DMS 273 treated with DMSO at 0.1 percent for 48 hours (cell line): Measurements from ENCODE around the gene PCNX1.
A peak's percentile ranks its signal among the peaks of the same experiment; 100 is the strongest.
"Not testable (repeated sequence)": the region's sequence is repeated elsewhere in the genome, so short reads cannot be mapped to it uniquely, and the experiment has no call there.

Experiments
- DNase-seq: peaks from one replicate; lab custom pipeline; 2025; lab: John Stamatoyannopoulos, UW

PCNX1 gene

DNA sequence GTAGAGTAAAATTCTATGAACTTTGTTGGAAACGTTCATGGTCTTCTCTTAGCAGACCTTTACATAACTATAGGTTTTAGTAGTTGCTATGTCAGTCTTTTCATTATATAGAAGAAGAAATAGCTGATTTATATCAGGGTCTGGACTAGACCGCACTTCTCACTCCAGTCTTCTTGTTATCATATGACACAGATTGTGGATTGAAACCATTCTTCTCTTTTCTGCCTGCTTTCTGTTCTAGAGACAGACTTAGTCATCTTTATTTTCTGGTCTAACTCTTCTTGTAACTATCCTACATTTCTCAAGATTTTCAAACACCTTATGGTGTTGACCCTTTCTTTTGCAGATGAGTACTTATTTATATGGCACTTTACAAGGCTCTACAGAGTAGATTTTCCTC is 55.7 kb downstream of the PCNX1 start:
- no peak for DNase-seq

DNA sequence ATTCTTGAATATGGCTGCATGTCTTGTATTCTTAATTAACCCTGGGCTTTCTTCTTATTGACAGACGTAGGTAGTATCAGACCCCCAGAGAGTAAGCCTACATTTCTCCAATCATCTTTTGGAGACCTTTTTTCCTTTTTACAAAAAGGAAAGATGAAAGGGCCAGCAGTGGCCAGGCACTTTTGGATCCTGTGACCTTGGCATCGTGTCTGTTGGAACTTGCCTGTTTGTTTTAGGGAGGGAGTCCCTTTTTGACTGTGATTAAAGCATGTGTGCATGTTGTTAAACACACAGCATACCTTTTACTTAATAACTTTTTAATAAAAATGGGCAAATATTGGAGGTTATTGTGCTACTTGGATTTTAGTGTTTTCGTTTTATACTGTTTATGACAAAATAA is 57.2 kb downstream of the PCNX1 start:
- no peak for DNase-seq

DNA sequence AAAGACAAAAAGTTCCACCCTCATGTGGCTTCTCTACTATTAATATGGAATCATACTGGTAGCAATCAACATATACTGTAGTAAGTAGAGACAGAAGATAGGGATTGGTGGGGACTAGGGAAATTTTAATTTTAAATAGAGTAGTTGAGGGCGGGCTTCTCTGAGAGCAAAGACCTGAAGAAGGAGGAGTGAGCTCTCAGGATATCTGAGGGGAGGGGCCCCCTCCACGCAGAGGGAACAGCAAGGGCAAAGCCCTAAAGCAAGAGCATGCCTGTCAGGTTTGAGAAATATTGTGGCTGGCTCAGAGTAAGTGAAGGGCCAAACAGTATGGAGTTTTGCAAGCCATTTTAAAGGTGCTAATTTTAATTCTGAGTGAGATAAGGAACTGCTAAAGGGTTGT is 64.3 kb downstream of the PCNX1 start:
- no peak for DNase-seq

DNA sequence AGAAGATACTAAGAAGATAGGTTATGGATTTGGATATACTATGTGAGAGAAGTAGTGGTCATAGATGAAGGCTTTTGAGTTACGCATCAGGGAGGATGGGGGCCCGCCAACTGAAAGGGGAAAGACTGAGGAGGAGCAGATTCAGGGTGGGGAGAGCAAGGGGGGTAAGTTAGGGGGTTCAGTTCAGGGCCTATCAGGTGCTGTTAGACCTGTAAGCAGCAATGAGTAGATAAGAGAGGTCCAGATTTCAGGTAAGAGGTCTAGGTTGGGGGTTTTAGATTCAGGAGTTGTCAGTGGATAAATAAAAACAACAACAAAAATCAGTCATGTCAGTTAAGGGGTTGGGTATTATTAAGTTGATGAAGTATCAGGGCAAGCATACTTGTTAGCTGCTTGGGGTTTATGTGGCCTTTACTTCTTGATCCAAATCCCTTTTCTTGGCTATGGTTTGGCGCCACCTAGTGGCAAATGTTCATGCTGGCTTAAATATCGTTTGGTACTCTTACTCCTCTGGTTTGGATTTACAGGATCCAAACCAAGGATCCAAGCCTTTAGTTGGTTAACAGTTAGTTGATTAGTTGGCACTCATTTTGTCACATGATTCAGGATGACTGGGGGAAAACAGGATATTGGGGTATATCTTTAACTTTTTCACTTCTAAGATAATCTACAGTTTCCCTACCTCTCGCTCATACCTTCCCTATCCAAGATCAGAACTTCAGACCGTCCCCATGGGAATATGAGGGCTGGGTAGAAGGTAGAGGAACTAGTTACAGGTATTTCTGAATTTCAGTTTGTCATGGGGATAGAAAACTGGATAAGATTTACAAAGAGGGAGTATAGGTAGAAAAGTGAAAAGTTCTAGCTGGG is 65.1 kb downstream of the PCNX1 start:
- DNase-seq = peak; percentile 41

DNA sequence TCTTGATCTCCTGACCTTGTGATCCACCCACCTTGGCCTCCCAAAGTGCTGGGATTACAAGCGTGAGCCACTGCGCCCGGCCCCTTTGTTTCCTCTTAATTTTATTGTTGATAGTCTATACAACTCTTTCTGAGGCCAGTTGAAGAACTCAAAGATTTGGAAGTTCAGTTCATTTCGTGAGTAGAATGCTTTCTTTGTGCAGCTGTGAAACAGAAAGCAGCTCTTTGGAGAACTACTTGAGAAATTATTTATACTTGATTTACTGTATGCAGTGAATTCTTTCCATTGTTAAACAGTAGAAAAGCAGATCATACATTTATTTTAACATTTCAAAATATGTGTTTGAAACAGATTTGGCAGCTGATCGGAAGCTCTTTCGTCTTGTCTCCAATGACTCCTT is 69.3 kb downstream of the PCNX1 start:
- DNase-seq = no peak

DNA sequence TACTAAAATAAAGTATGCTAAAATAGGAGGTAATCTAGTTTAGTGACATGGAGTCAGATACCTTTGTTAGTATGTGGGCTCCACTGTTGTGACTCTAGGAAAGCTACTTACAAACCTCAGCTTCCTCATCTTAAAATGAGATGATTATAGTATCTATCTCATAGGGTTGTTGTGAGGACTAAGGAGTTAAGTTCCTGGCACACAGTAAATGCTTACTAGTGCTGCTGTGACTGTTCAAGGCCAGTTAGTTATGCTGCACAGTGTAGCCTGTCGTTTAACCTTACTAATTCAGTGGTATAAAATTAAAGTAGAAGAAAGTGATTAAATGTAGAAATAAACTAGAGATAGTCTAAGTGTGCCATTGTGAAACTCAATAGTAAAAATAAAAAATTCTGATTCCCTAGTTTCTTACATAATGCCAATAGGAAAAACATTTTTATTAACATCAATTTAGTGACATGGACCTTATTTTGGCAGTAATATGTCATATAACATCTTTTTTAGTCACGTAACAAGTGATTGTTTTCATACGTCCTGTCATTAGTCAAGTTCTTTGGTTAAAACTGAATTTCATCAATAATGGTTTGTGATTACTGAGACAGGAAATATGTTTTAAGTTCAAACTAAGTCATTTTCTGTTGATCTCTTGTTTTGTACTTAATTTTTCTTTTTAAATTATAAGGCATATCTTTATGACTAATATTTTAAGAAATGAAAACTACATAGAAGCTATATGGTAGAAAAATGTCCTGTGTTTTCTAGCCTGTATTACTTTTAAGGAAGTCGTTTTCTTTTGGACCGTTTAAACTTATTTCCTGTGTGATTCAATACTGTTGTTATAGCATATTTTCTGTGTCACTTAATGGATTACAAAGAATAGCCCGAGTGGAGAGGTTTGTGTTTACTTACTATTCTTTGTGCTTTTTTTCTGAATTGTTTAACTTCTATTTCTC is 74.0 kb downstream of the PCNX1 start:
- DNase-seq = no peak

DNA sequence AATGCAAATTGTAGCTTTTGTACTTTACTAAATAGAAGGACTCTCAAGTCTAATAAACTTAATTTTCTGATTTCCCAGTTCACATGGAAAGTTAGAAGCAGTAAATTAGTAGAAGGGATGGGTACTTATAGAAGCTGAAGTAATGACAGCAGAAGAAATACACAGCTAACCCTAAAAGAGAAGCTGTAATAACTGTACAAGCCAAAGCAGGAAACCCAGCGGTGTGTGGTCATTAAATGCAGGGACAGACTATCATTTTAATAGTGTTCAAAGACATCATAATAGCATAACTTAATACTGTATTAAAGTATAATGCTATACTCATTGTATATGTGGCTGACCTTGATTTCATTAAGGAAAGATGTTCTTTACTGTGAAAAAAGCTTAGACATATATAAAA is 74.9 kb downstream of the PCNX1 start:
- DNase-seq = no peak

DNA sequence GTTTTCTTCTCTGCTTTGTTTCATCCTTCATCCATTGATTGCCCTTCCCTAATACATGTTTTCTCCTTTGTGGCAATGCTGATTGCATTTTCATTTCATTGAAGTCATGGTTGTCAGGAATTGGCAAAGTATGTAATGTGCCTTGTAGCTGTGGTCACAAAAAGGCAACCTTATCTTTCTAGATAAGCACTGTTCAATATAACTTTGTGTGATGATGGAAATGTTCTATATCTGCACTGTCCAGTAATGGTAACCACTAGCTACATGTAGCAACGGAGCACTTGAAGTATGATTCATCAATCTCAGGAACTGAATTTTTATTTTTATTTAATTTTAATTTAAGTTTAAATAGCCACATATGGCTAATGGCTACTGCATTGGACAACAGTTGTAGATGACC is 79.8 kb downstream of the PCNX1 start:
- no peak for DNase-seq

DNA sequence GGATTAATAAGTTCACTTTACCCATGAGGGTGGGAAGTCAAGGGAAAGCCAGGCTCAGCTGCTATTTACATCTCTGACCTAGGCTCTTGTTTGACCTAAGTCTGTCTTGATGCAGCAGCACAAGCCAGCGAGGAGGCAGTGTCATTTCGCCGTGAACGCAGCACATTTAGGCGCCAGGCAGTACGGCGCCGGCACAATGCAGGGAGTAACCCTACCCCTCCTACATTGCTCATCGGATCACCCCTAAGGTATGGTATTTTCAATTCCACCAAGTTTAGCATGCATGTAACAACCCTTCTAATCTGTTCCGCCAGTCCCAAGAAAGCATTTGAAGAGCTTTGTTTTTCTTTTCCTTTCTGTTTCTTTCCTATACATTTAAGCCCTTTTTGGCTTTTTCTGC is 81.2 kb downstream of the PCNX1 start:
- no peak for DNase-seq

DNA sequence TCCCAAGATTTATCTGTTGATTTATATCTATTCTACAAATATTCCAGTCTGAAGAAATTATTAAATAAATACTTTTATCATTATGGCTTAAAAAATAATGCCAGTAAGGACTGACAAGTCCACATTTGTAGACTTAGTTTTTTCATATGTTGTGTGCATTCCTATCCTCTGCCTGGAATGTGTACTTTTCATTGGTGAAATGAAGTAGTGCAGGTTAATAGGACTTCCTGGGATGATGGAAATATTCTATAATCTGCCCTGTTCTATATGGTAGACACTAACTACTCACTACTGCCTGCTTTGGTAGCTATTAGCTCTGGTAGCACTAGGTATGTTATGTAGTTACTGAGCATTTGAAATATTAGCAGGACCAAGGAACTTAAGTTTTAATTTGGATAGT is 86.7 kb downstream of the PCNX1 start:
- DNase-seq = no peak

DNA sequence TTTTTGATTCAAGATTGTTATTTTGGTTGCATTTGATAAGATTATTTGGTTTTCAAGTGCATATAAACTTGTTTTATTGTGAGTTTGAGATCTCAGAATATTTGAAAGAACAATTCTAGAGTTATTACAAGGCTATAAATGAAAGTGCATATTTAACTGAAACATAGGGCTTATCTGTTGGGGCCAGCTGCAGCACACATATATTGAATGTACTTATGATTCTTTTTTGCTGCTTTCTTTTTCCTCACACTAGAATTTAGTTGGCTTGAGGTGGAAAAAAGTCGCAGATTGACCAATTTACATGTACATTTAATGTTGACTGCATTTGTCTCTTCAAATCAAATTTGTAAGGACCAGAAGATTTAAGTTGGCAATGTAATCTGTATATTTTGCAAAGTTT is 88.0 kb downstream of the PCNX1 start:
- no peak for DNase-seq

DNA sequence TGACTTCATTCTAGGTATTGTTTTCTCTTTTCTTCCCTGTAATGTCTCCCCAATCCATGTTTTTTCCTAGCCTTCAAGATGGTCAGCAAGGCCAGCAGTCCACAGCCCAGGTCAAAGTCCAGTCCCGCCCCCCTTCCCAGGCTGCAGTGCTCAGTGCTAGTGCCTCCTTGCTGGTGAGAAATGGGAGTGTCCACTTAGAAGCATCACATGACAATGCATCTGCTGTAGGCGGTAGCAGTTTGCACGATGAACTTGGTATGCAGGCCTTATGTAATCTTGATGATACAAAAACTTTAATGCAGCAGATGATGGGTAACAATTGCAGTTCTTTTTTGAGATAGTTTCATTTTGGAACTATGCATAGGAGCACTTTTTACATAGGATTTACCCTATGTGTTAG is 88.4 kb downstream of the PCNX1 start:
- no peak for DNase-seq

DNA sequence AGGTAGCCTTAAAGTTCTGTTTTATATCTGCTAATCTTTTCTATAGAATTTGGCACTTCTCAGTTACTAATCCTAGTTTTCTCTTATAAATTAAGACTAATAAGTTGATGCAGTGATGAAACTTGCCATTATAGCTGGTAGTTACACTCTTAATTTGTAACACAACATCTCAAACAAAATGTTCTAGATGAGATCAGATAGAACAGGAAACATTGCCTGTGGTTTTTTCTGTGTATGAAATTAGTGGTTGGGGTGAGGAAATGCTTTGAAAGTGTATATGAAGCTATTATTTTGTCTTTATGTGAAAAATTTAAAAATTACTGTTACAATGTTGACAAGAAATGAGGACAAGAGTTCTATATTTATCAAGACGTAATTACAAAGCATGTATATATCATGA is 91.9 kb downstream of the PCNX1 start:
- no peak for DNase-seq

DNA sequence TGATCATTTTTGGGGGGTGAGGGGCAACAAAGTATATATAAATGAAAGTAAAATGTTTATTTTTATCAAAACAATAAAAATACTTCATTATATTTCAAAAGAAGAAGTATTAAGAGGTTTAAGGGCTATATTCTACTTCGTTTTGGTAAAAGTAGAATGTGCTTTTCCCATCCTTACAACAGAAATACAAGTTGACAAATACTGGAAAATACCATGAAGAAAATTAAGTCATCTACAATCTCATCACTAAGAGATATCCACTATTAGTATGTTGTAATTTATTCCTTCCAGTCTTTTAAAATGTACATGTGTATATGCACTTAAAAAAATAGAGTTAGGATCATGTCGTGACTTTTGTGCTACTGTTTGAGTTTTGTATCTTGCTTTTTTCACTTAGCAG is 92.8 kb downstream of the PCNX1 start:
- DNase-seq = no peak

DNA sequence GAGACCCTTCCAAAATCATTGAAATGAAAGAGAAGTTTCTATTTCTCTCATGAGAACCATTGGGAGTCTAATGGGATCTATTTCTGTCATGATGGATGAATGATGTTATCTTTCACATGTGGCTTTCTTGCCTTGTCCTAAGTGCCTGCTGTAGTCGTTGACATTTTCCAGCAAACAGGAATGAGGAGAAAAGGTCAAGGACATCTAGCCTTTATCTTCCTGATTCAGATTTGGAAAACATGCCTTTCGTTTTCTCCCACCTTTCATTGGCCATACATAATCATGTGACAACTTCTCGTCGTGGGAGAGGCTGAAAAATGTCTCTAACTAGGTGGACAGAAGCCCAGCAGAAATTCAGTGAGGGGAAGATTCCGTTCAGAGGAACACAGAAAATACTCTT is 94.5 kb downstream of the PCNX1 start:
- DNase-seq = no peak

DNA sequence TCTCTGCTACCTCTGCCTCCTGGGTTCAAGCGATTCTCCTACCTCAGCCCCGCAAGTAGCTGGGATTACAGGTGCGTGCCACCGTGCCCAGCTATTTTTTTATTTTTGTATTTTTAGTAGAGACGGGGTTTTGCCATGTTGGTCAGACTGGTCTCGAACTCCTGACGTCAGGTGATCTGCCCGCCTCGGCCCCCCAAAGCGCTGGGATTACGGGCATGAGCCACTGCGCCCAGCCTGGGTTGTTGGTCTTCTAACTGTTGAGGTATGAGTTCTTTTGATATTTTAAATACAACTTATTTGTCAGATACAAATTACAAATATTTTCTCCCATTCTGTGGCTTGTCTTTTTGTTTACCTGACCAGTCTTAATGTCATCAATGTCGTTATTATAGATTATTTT is 95.9 kb downstream of the PCNX1 start:
- DNase-seq = no peak

DNA sequence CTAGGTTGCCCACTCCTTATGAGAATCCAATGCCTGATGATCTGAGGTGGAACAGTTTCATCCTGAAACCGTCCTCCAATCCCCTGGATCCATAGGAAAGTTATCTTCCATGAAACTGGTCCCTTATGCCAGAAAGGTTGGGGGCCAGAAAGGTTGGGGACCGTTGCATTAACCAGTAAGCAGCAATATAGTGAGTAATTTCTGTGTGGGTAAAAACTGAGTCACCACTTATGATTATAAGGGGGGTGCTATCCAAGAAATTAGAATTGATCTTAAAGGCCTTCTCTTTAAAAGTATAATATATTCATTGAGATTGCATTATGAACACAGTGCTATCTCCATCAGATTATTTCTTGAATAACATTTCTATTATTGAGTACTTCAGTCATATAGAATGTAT is 97.2 kb downstream of the PCNX1 start:
- DNase-seq = no peak

DNA sequence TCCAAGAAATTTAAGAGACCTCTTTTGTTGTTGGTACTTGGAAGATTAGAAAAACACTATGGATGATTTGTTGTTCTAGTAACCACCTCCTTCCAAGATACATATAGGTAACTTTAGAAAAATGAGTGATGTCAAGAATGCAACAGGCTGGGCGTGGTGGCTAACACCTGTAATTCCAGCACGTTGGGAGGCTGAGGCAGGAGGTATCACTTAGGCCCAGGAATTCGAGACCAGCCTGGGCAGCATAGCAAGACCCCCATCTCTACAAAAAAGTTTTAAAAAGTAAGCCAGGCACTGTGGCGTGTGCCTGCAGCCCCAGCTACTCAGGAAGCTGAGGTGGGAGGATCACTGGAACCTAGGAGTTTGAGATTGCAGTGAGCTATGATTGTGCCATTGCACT is 97.8 kb downstream of the PCNX1 start:
- DNase-seq = no peak

DNA sequence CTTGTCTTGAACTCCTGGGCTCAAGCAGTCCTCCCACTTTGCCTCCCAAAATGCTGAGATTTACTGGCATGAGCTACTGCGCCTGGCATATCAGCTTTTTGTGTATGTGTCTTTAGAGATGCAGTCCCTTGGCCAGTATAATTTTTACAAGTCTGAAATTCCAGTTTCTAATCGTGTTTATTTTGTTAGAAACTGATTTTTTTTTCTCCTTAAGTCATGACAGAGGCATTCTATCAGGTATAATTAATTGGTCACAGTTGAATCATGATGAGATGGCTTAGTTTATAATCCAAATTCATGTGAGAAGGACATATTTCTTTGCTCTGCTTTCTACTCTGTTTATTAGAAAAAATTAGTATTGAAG is 98.9 kb downstream of the PCNX1 start:
- DNase-seq = no peak

DNA sequence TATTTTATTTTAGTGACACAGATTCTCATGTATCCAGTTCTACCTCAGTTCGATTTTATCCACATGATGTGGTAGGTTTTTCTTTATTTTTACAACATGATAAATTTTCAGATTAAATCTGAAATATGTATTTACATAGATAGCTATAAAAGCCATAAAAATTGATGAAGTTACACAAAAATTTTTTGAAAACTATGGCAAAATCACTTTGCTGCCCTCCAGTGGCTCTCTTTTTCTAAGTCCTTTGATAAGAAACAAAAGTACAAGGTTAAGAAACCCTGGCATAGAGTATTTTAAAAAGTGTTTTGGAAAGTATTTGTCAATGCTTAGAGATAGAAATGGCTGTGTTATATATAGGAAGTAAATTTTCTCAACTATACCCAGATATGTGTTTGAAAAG is 104.2 kb downstream of the PCNX1 start:
- DNase-seq = no peak

DNA sequence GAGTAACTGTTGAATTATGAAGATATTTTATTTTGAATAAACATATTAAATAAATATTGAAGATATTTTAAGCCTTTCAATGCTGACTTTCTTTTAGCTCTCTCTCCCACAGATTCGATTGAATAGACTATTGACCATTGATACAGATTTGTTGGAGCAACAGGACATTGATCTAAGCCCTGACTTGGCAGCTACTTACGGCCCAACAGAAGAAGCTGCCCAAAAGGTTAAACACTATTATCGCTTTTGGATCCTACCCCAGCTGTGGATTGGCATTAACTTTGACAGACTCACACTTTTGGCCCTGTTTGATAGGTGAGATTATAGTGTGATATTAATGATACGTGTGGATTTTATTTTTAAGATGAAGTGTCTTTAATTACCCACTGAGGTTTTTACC is 105.6 kb downstream of the PCNX1 start:
- DNase-seq = no peak

DNA sequence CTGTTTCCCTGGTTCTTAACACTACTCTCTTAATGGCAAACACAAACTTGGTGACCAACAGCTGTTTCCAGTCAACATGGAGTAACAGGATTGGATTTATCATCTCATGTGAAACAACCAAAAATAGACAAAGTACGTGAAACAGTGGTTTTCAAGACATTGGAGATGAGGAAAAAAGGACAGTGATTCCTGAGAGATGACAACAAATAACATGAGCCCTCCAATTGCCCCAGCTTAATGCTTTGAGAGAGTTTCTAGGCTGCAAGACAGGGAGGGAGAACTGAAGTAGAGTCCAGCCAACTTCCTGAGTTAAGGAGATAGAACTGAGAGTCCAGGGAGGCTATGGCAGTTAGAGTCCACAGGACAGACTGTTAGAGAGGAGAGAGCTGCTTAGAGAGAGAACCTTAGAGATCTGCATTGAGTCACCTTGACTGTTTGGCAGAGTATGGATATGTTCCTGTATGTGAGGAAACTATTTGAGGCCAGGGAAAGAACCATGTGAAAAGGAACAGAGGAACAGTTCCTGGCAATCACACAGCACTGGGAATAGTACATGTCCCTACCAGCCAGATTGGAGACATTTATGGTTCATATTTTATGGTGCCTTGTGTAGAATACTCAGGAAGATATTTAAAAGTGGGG is 106.4 kb downstream of the PCNX1 start:
- DNase-seq = no peak

DNA sequence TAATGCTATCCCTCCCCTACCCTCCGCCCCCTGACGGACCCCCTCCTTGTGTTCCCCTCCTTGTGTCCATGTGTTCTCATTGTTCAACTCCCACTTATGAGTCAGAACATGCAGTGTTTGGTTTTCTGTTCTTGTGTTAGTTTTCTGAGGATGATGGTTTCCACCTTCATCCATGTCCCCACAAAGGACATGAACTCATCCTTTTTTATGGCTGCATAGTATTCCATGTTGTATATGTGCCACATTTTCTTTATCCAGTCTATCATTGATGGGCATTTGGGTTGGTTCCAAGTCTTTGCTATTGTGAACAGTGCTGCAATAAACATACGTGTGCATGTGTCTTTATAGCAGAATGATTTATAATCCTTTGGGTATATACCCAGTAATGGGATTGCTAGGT is 112.7 kb downstream of the PCNX1 start:
- not testable (repeated sequence) for DNase-seq
